ENCODE results near the gene METAP1D. TPM values are rescaled to one million over a fixed set of nuclear protein-coding genes. Genes with fewer than 3 reads are reported as not detected.
"Not testable (repeated sequence)": the region's sequence is repeated elsewhere in the genome, so short reads cannot be mapped to it uniquely, and the experiment has no call there.

The METAP1D gene
- total RNA-seq, 1 experiment from 2014 or later = 12.7 TPM

DNA sequence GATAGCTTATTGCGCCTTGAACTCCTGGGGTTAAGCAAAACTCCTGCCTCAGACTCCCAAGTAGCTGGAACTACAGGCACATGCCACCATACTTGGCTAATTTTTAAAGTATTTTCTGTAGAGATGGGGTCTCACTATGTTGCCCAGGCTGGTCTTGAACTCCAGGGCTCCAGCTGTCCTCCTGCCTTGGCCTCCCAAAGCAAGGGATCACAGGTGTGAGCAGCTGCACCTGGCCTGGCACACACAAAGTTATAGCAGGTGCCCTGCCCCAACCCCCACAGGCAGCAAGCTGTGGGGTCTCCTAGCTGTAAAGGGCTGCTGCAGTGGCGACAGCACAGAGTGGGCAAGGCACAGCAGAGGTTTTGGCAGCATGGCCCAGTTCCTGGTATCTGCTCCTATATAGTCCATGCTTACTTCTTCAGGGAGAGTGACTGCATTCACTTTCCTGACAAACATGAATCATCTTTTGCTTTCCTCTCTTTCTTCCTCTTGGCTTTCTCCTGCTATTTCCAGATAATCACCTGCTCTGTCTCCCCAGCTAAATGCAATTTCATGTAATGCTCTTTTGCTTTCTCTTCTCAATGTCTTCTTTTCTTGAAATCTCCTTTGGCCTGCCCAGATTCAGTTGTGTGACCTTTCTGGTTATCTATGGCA is 27.3 kb upstream of the METAP1D start:
- H3K9me3 ChIP-seq (ENCODE audit: low read depth, low read length, poor library complexity, severe bottlenecking) = no peaks in the 10 kb centered on the region
- DNase-seq (ENCODE audit: low spot score) = no peak
- POLR2A ChIA-PET (ENCODE audit: low non-redundant PET) = no interaction called here
- H3K36me3 ChIP-seq (ENCODE audit: insufficient read depth, low read length, poor library complexity, severe bottlenecking) = peaks cover 20% of the 10 kb centered on the region
- intact Hi-C loops (cut with micrococcal nuclease; ENCODE audit: unreplicated experiment) = no loop called here
- CTCF ChIA-PET = no interaction called here
- H3K4me3 ChIP-seq (ENCODE audit: low read depth, low read length, poor library complexity, severe bottlenecking) = no peak overlapping the region
- no TSS peak for BruUV-seq (replicated peaks)
- H3K27ac ChIP-seq (ENCODE audit: low read depth, low read length, poor library complexity, severe bottlenecking) = no peak overlapping the region
- TF ChIP-seq, protein P1, sequence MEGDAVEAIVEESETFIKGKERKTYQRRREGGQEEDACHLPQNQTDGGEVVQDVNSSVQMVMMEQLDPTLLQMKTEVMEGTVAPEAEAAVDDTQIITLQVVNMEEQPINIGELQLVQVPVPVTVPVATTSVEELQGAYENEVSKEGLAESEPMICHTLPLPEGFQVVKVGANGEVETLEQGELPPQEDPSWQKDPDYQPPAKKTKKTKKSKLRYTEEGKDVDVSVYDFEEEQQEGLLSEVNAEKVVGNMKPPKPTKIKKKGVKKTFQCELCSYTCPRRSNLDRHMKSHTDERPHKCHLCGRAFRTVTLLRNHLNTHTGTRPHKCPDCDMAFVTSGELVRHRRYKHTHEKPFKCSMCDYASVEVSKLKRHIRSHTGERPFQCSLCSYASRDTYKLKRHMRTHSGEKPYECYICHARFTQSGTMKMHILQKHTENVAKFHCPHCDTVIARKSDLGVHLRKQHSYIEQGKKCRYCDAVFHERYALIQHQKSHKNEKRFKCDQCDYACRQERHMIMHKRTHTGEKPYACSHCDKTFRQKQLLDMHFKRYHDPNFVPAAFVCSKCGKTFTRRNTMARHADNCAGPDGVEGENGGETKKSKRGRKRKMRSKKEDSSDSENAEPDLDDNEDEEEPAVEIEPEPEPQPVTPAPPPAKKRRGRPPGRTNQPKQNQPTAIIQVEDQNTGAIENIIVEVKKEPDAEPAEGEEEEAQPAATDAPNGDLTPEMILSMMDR (conservative IDR thresholded peaks at IDR 0.05; ENCODE audit: low read depth, low read length) = no peak
- no peak for TF ChIP-seq EZH2 (IDR thresholded peaks at IDR 0.05; ENCODE audit: borderline replicate concordance, low read depth, low read length, poor library complexity, severe bottlenecking)
- H3K4me1 ChIP-seq (ENCODE audit: insufficient read depth, low read length, poor library complexity, severe bottlenecking) = no peaks in the 10 kb centered on the region
- H3K27me3 ChIP-seq (replicated peaks; ENCODE audit: insufficient read depth, low read depth, low read length, poor library complexity) = no peaks in the 10 kb centered on the region

DNA sequence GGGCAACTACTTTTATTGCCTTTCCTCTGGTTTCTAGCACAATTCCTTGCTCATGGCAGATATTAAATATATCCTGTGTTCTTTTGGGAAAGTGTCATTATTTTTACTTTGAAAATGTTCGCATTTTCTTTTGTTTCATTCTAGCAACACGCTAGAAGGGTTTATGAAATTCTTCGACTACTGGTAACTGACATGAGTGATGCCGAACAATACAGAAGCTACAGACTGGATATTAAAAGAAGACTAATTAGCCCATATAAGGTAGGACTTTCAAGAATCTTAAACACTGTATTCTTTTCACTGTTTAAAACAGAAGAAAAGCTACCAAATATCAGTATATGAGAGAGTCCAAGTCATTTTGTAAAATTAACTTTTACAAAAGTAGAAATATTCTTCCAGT is 20.6 kb upstream of the METAP1D start:
- ChIA-PET CTCF (no interaction called here), POLR2A (ENCODE audit: low non-redundant PET) (no interaction called here)
- no peaks in the 10 kb centered on the region for H3K27me3 ChIP-seq (replicated peaks; ENCODE audit: insufficient read depth, low read depth, low read length, poor library complexity)
- intact Hi-C loops (cut with micrococcal nuclease; ENCODE audit: unreplicated experiment) = no loop called here
- no peak overlapping the region for H3K27ac ChIP-seq (ENCODE audit: low read depth, low read length, poor library complexity, severe bottlenecking)
- H3K9me3 ChIP-seq (ENCODE audit: low read depth, low read length, poor library complexity, severe bottlenecking) = no peaks in the 10 kb centered on the region
- H3K4me1 ChIP-seq (ENCODE audit: insufficient read depth, low read length, poor library complexity, severe bottlenecking) = no peaks in the 10 kb centered on the region
- DNase-seq (ENCODE audit: low spot score) = no peak
- H3K36me3 ChIP-seq (ENCODE audit: insufficient read depth, low read length, poor library complexity, severe bottlenecking) = peaks cover 39% of the 10 kb centered on the region
- TF ChIP-seq, protein P1 (conservative IDR thresholded peaks at IDR 0.05; ENCODE audit: low read depth, low read length) = no peak
- no peak for TF ChIP-seq EZH2 (IDR thresholded peaks at IDR 0.05; ENCODE audit: borderline replicate concordance, low read depth, low read length, poor library complexity, severe bottlenecking)
- no peak overlapping the region for H3K4me3 ChIP-seq (ENCODE audit: low read depth, low read length, poor library complexity, severe bottlenecking)
- BruUV-seq (replicated peaks) = no TSS peak

DNA sequence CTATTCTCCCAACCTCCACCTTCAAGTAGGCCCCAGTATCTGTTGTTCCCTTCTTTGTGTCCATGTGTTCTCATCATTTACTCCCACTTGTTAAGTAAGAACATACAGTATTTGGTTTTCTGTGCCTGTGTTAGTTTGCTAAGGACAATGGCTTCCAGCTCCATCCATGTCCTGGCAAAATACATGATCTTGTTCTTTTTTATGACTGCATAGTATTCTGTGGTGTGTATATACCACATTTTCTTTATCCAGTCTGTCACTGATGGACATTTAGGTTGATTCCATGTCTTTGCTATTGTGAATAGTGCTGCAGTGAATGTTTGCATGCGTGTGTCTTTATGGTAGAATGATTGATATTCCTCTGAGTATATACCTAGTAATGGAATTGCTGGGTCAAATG is 15.8 kb upstream of the METAP1D start:
- CTCF ChIA-PET; POLR2A ChIA-PET (ENCODE audit: low non-redundant PET); DNase-seq (ENCODE audit: low spot score): not testable (repeated sequence)

DNA sequence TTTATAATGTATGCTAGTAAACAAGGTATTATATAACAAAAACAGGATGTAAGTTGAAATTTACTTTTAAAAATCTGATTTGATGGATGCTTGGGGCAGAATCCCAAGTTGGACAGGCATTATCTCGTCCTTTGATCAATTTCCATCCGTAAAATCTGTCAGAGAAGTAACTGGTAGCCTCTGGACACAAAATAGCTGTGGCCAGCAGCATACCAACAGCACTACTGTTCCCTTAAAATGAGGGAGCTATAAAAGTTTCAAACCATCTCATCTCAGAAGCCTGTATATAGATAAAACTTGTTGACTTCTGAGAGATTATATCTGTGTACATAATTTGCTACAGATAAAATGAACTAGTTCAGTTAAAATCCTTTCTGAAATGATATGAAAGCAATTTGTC is 14.7 kb upstream of the METAP1D start:
- no TSS peak for BruUV-seq (replicated peaks)
- Histone ChIP-seq H3K9me3 (ENCODE audit: low read depth, low read length, poor library complexity, severe bottlenecking) (no peaks in the 10 kb centered on the region), H3K36me3 (ENCODE audit: insufficient read depth, low read length, poor library complexity, severe bottlenecking) (peaks cover 9% of the 10 kb centered on the region), H3K27me3 (replicated peaks; ENCODE audit: insufficient read depth, low read depth, low read length, poor library complexity) (no peaks in the 10 kb centered on the region), H3K4me3 (ENCODE audit: low read depth, low read length, poor library complexity, severe bottlenecking) (no peak overlapping the region), H3K27ac (ENCODE audit: low read depth, low read length, poor library complexity, severe bottlenecking) (no peak overlapping the region), H3K4me1 (ENCODE audit: insufficient read depth, low read length, poor library complexity, severe bottlenecking) (no peaks in the 10 kb centered on the region)
- DNase-seq (ENCODE audit: low spot score) = no peak
- intact Hi-C loops (cut with micrococcal nuclease; ENCODE audit: unreplicated experiment) = no loop called here
- TF ChIP-seq, protein P1 (conservative IDR thresholded peaks at IDR 0.05; ENCODE audit: low read depth, low read length) = no peak
- no peak for TF ChIP-seq EZH2 (IDR thresholded peaks at IDR 0.05; ENCODE audit: borderline replicate concordance, low read depth, low read length, poor library complexity, severe bottlenecking)
- ChIA-PET CTCF (no interaction called here), POLR2A (ENCODE audit: low non-redundant PET) (no interaction called here)

More for the DNA sequence above, 15.8 kb upstream of the METAP1D start:
- H3K4me1 ChIP-seq (ENCODE audit: insufficient read depth, low read length, poor library complexity, severe bottlenecking); H3K9me3 ChIP-seq (ENCODE audit: low read depth, low read length, poor library complexity, severe bottlenecking); intact Hi-C loops (cut with micrococcal nuclease; ENCODE audit: unreplicated experiment); H3K27me3 ChIP-seq (replicated peaks; ENCODE audit: insufficient read depth, low read depth, low read length, poor library complexity); H3K27ac ChIP-seq (ENCODE audit: low read depth, low read length, poor library complexity, severe bottlenecking); H3K4me3 ChIP-seq (ENCODE audit: low read depth, low read length, poor library complexity, severe bottlenecking); BruUV-seq (replicated peaks): not testable (repeated sequence)
- H3K36me3 ChIP-seq (ENCODE audit: insufficient read depth, low read length, poor library complexity, severe bottlenecking) = peaks cover 20% of the 10 kb centered on the region
